Neural progenitor cell (in vitro differentiated cells): ENCODE results near the gene ERC2.

Source experiments
- CTCF ChIP-seq: fragments of 200-600 bp; sonication (generic); IDR thresholded peaks from 2 replicates; pipeline ENCODE4 v1.5.1; 2017; ENCODE audit warnings: antibody characterized with exemption, mild to moderate bottlenecking
- EZH2 ChIP-seq: fragments of 200-600 bp; sonication (generic); IDR thresholded peaks from 2 replicates; pipeline ENCODE4 v1.6.1; 2017; ENCODE audit warnings: antibody characterized with exemption, mild to moderate bottlenecking, moderate library complexity
- EZH2phosphoT487 ChIP-seq: fragments of 200-600 bp; sonication (generic); IDR thresholded peaks from 2 replicates; pipeline ENCODE4 v1.6.1; 2017; ENCODE audit warnings: antibody characterized with exemption

DNA sequence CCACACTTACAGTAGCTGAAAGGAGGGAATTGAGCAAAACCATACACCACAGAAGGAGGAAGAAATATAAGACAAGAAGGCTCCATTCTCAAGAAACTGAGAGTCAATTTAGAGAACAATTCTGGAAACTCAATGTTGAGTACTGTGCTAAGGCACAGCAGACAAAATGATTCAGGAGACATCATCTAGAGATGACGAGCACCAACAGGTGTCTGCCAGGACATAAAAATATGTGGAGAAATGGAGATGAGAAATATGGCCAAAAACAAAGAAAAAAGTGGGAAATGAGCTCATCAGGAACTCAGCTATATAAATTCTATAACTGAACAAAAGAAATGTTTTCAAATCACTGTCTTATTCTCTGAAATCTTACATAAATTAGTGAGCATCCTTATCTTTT lies 343.7 kb downstream of the ERC2 start:
- no peak for TF ChIP-seq CTCF
- no peak for TF ChIP-seq EZH2
- TF ChIP-seq EZH2phosphoT487, result no peak
